HFF-Myc (cell line): ENCODE data around the gene SNX33.

Source experiments
- DNase-seq: peaks from one replicate; pipeline ENCODE4 v3.0.0-alpha.2; 2011; ENCODE audit warnings: low read depth; ENCODE audit errors: extremely low read depth
- H3K4me3 ChIP-seq: replicated peaks from 2 replicates; pipeline ENCODE4 v1.5.1; 2011; ENCODE audit warnings: low read depth, mild to moderate bottlenecking, control low read depth, low read length
- CTCF ChIP-seq: IDR thresholded peaks from 2 replicates; pipeline ENCODE4 v1.5.1; 2012; ENCODE audit warnings: mild to moderate bottlenecking, low read depth, low read length, control low read depth; ENCODE audit errors: missing control alignments

The SNX33 gene

GRCh38 chr15:75672646-75673425, 25.1 kb downstream of the SNX33 start:
- TF ChIP-seq CTCF: no peak
- no peak for DNase-seq
- no peak overlapping the region for H3K4me3 ChIP-seq

- no peak for TF ChIP-seq CTCF
- H3K4me3 ChIP-seq: no peak overlapping the region
- DNase-seq: no peak
Observed at GRCh38 chr15:75673426-75674235, 25.9 kb downstream of the SNX33 start.

- no peak overlapping the region for H3K4me3 ChIP-seq
- no peak for TF ChIP-seq CTCF
- DNase-seq: no peak
Observed at GRCh38 chr15:75674366-75674765, 26.7 kb downstream of the SNX33 start.

- no peak overlapping the region for H3K4me3 ChIP-seq
- no peak for DNase-seq
- no peak for TF ChIP-seq CTCF
Observed at GRCh38 chr15:75675579-75676404, 28.1 kb downstream of the SNX33 start.

- H3K4me3 ChIP-seq: no peak overlapping the region
- DNase-seq: no peak
- TF ChIP-seq CTCF: no peak
Observed at GRCh38 chr15:75676688-75677464, 29.2 kb downstream of the SNX33 start.
